ENCODE data around the gene FHOD1.

FHOD1 gene

DNA sequence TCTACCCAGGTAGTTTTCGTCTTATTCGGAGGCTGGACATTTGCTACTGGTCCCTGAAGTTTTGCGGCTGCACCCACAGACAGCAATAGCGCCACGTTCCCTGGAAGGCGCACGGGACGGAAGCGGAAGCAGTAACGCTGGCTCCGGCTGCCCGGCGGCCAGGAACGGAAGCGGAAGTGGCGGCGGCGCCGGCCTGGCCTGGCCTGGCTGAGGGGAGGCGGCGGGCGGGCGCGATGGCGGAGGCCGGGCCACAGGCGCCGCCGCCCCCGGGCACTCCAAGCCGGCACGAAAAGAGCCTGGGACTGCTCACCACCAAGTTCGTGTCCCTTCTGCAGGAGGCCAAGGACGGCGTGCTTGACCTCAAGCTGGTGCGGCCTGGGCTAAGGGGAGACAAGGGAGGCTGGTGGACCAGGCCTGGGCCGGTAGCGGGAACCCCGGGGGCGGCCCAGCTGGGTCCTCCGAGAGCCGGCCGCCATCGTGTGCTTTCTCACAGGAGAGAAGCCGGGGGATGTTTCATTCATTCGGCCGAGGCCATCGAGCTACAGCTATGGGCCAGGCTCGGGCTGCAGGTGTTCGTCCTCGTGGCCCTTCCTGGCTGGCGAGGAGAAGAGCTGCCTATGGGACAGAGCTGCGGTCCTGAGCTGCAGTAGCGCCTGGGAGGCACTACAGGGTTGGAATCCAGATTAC lies 55.1 kb downstream of the FHOD1 start, which contains the start of gene E2F4:
TSS of gene E2F4 (plus strand) at position 161 of the 687 bp plus-strand sequence. CDS start at position 234, 73 bp downstream.
- DNase-seq (ENCODE audit: low read depth in 1 of 2, low spot score in 1 of 2), result peak; percentile 71 to 80

DNA sequence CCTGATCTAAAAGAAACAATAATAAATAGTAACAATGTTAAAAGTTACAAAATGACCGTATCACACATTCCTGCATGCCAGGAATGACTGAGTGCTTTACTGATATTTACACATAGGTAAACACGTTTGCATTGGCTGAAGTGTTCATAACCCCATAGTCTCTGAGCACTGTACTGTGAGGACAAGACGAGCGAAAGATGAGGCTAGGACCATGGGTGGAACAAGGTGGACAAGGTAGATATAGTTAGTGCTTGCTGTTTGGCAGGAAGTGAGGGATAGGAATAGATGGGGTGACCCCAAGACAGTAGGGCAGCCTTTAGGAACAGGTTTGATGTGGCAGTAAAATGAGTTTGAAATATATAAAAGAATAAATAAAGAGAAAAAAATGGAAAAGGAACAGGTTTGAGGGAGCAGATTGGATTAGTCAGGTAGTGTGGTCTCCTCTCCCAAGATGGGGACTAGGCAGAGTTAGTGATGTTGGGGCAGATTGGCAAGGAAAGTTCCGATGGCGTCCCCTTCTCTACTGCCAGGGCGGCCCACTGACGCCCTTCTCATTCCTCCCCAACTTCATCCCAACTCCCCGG lies 55.8 kb downstream of the FHOD1 start:
- DNase-seq (ENCODE audit: low read depth in 1 of 2, low spot score in 1 of 2), result no peak

DNA sequence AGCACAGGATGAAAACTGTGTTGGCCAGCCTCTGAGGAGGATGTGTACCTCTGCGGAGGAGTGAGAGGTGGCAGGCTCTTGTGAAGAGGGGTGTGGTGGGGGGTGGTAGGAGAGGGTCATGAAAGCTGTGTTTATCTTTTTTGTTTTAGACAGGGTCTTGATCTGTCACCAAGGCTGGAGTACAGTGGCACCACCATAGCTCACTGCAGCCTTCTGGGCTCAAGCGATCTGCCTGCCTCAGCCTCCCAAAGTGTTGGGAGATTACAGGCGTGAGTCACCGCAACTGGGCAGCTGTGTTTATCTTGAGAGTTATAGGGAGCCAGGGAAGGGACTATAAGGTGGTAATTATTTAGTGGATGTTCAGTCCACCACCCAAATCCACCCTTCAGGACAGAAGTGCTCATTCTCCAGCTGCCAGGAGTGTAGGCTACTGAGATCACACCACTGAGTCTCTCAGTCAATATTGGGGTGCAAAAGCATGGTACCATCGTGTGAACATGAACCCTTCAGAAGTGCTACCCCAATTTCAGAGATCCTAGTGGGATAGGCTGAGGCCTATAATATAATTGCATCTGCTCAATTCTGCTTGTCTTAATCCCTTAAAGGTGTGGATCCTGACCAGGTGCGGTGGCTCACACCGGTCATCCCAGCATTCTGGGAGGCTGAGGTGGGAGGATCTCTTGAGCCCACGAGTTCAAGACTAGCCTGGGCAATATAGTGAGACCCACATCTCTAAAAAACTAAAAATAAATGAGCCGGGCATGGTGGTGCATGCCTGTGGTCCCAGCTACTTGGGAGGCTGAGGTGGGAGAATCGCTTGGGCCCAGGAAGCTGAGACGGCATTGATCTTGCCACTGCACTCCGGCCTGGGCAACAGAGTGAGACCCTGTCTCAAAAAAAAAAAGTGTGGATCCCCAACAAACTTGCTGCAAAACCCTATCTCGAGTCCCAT lies 56.6 kb downstream of the FHOD1 start:
- DNase-seq (ENCODE audit: low read depth in 1 of 2, low spot score in 1 of 2), result no peak

DNA sequence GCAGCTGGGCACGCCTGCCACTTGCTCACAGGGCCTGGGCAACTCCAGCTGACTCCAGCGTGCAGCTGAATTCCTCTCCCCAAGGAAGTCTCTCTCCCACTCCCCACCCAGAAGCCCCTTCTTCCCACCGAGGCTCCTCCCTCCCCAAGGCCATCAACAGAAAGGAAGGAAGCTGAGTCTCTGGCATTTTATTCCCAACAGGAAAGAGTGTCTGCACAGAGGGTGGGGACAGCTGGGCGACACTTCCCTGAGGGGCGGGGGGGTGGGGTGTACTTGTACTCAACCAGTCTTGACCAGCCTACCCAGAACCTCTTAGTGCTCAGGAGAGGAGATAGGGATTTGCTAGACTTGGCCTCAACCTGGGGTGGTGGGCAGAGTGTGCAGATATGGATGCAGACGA lies 57.2 kb downstream of the FHOD1 start, which contains the start of gene EXOC3L1:
TSS of gene EXOC3L1 (minus strand) at position 96 of the 400 bp plus-strand sequence. CDS start 460 bp downstream, outside the sequence.
- no peak for DNase-seq (ENCODE audit: low read depth in 1 of 2, low spot score in 1 of 2)

DNA sequence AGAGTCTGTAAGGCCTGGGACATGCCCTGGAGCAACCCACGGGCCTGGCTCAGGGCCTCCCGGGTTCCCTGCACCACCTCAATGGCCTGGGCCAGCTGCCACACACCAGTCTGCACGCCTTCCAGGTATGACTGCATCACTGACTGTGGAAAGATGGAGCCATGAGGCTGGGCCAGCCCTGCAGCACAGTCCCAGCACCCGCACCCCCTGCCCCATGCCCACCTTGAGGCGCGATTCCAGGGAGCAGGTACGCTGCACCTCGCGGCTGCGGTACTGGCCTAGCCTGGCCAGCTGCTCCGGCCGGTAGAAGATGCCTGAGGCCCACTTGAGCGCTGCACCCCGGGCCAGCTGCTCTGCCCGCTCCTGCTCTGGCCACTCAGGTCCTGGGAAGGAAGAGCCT lies 58.5 kb downstream of the FHOD1 start:
- no peak for DNase-seq (ENCODE audit: low read depth in 1 of 2, low spot score in 1 of 2)

DNA sequence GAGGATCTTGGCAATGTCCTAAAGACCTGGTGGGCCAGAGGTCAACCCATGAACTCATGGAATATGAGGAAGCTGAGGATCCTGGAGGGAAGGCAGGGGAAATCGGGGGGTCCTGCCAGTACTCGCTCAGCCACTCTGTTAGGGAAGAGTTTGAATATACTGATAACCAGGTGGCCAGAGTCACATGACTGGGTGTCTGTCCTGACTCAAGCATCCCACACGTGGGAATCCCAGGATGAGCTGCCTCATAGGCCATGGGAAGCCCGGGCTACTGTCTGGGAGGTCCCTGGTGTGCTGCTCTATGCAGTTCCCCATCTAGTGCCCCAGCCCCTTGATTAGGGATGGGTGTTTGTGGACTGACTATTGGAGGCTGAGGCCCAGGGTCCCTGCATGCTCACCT lies 59.0 kb downstream of the FHOD1 start:
- no peak for DNase-seq (ENCODE audit: low read depth in 1 of 2, low spot score in 1 of 2)

DNA sequence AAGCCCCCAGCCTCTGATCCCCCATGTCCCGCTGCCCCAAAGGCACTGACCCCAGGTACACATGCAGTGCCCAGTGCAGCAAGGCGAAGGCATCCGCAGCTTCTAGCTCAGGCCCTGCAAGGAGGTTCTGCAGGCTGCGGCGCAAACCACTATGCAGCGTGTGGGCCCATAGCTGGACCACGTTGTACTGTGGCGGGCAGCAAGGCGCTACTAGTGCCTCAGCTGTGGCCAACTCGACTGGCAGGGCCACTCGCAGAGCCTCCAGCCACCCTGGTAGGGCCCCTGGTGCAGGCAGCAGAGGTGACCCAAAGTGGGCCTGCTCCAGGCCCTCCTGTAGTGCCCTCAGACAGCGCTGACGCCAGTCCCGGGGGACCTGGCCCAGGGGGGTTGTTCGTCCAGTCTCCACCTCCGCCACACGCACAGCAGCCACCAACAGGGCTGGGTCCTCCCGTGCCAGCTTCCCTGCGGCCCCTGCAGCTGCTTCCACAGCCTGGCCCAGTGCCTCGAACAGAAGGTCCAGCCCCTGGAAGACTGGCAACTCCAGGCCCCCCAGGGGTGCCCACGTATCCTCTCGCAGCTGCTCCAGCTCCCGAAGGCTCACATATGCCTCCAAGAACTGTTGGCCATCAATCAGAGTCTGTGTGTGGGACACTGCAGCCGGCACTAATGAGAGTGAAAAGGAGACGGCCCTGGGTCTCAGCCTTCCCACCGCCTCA lies 59.9 kb downstream of the FHOD1 start:
- no peak for DNase-seq (ENCODE audit: low read depth in 1 of 2, low spot score in 1 of 2)

DNA sequence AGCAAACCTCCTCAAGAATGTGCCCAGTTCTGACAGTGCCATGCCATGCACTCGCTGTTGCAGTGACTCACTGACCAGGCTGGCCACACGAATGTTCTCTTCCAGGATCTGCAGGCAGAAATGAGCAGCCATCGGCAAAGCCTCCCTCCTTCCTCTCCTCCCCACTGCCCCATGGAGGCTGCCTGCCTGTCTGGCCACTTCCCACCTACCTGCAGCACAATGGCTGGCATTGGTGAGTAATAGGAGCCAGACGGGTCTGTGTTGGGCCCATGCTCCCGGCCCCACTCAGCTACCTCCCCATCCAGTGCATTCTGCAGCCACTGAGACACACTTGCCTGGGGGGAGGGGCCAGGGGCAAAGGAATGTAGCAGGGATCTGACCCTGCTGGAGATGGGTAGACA lies 60.7 kb downstream of the FHOD1 start:
- DNase-seq (ENCODE audit: low read depth in 1 of 2, low spot score in 1 of 2), result no peak

DNA sequence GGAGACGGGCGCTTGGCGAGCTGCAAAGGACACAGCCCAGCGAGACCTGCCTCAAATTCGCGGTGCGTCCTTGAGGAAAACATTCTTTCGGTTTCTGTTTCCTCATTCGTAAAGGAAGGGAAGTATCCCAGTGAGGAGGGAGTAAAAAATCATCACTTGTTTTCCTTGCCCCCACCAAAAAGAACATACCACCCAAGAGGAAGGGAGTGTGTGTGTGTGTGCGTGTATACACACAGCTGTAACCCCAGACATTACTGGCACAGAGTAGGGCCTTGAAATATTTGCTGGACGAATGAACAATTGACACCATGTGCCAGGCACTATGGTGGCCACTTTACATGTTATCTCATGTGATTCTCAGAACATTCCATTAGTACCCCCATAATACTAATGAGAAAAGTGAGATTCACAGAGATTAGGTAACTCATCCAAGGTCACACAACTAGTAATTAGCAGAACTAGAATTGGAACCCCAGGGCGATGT lies 61.6 kb downstream of the FHOD1 start:
- no peak for DNase-seq (ENCODE audit: low read depth in 1 of 2, low spot score in 1 of 2)

DNA sequence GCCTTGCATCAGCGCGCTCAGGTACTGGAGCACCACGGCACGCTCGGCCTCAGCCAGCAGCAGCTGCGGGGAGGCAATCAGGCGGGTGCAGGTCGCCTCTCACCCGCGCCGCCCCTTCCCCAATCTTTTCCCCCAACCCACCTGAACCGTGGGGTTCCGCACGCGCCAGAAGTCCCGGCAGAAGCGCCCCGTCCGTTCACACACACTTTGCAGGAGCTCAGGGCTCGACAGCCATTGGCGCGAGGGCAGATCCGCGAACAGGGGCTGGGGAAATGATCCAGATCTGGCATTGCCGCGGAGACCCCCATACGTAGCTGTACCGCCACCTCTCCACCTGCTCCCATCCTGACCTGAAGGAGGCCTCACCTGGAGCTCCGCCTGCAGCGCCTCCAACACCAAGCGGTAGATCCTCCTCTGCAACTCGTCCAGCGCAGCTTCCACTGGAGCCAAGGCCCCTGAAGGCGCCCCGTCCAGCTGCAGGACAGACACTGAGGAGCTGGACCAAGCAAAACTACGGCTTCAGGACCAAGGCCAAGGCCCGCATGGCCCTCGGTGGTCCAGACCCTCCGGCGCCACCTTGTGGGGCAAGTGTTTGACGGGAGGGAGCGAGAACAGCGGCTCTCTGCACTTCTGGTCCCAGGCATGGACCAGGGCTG lies 62.2 kb downstream of the FHOD1 start:
- DNase-seq (ENCODE audit: low read depth in 1 of 2, low spot score in 1 of 2), result peak; percentile 61 to 76

DNA sequence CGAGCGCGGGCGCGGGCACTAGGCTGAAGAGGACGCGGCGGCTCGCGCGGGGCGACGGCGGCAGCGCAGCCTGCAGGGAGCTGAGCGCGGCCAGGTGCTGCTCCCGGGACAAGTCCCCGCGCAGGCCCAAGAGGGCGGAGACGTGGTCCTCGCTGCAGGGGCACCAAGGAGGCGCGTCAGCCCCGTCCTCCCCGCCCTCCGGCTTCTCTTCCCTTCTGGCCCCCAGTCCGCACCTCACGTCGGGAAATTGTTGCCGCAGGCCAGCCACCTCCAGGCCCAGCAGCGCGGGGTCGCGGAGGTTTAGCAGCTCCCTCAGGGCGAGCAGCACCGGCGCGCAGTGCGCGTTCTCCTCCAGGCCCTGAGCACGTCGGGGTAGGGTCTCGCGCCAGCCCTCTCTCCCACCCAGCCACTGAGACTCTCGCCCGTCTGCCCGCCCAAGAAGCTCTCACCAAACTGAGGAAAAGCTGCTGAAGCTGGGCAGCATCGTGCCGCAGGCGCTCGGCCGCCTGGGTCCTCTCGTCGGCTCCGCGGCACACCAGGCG lies 62.8 kb downstream of the FHOD1 start:
- no peak for DNase-seq (ENCODE audit: low read depth in 1 of 2, low spot score in 1 of 2)

DNA sequence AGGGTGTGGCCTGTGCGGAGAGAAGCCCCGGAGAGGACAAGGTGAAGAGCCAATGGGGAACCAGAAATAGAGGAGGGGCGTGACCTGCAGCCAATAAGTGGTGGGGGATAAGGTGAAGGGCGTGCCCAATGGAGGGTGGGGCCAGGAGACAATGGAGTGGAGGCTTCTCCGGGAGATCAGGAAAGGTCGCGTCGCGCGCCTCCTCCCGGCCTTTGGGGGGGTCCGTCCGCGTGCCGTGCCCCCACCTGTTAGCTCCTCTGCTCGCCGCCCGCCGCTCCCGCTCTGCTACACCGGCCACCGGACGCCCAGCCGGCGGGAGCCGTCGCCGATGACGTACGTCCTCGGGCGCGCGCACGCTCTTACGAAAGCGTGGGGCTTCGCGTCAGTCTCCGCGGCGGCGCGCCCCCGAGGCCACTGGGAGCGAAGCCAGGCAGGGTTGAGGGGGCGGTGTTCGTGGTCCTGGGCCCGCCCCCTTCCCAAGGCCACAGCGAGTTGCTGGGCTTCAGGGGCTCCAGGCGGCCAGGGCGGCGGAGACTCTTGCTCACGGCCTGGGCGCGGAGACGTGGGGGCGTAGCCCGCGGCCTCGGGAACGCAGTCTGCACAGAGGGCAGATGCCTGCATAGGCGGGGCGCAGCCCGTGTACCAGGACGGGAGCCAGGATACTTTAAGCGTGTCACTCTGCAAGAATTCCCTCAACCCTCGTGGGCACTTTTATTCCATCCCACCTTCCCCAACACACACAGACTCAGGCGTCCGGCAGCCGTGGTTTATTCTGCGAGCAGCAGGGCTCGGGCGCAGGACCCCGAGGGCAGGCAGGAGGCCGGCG lies 63.4 kb downstream of the FHOD1 start, which contains the start of gene MATCAP1:
TSS of gene MATCAP1 (minus strand) at position 337 of the 826 bp plus-strand sequence. CDS start 3,353 bp downstream, outside the sequence.
- peak; percentile 77 to 84 for DNase-seq (ENCODE audit: low read depth in 1 of 2, low spot score in 1 of 2)

DNA sequence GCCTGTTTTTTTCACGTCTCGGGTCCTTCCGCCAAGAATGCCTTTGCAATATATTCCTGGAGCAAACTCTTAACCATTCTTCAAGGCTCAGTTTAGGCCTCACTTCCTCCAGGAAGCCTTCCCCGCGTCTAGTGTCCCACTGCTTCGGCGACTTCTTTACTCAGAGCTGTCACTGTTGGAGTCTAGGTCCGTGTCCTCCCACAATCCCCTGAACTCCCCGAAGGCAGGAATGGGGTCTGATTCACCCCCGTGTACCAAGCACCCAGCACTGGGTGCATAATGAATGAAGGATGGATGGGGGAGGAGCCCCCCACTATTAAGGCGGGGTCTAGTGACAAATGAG lies 64.0 kb downstream of the FHOD1 start:
- no peak for DNase-seq (ENCODE audit: low read depth in 1 of 2, low spot score in 1 of 2)

DNA sequence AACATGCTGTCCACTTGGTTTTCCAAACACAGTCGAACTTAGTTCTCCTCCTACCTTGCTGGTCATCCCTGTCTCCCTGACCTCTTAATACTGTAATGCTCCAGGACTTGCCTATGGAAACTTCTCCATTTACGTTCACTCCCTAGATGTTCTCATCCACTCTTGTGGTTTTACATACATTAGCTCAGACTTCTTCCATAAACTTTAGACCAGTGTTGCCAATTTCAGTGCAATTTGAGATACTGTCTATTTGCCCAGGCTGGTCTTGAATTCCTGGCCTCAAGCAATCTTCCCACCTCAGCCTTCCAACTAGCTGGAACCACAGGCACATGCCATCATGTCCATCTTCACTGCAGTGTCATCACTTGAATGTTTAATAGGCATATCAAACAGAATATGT lies 65.0 kb downstream of the FHOD1 start:
- no peak for DNase-seq (ENCODE audit: low read depth in 1 of 2, low spot score in 1 of 2)

DNA sequence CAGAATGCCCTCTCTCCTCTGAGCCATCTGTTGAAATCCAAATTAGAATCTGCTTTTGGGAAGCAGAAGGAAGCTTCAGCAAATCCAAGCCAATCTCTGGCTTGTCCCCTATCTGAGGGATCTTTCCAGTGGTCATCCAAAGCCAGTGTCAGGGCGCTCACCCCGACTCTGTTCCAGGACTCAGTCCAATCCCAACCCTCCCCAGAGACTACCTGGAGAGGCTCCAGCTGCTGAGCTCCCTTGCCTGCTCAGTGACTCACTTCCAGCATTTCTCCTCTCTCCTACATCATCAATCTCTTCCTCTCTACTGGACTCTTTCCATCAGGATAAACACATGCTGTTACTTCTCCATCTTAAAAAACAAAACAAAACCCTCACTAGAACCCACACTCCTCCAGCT lies 65.9 kb downstream of the FHOD1 start:
- no peak for DNase-seq (ENCODE audit: low read depth in 1 of 2, low spot score in 1 of 2)

DNA sequence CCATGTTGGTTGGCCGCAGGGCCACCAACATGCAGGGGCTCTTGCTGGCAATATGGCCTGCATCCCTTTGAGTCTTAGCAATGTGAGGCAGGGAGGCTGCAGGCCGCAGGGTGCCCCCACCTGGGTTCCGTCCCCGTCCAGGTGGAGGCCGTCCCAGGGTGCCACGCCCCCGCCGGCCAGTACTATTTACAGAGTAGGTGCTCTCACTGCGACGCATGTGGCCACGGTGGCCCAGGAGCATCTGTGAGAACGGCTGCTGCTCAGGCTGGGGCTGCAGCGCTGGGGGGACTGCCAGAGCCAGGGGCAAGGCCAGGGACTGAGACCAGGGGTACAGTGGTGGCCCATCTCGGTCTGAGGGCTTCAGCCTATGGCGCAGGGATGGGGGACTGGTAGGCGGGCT lies 67.1 kb downstream of the FHOD1 start:
- DNase-seq (ENCODE audit: low read depth in 1 of 2, low spot score in 1 of 2), result no peak

DNA sequence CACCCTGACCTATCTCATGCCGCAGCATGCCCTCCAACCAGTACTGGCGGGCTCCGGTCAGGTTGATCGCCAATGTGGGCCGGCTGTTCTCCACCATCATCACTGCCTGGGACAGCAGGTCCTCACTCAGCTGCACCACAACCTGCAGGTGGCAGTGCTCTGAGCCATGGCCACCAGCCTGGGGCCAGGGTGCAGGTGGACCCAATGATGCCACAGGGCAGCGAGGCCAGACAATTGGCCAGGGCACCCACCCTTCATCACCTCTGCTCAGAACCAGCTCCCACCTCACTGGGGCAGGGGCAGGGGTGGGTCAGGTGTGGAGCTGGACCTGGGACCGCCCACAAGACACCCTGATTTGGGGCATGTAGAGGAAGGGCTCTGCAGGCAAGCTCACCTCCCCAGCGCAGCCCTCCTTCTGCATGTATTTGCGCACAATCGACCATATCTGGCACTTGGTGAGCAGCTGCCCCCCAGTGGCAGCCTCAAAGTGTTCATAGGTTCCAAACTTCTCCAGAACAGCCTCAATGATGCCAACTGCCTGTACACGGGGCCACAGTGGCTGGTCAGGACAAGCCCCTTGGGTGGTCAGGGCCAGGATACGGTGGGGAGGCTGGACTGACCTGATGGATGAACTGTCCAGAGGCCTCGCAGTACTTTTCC lies 67.7 kb downstream of the FHOD1 start:
- DNase-seq (ENCODE audit: low read depth in 1 of 2, low spot score in 1 of 2), result no peak

All from stimulated activated CD4-positive, alpha-beta T cell treated with anti-CD3 and anti-CD28 coated beads, Interleukin-15, amount 100 ng/mL, for 1 hour (primary cell).